Measurements from ENCODE around the gene S1PR4. TPM values are rescaled to one million over a fixed set of nuclear protein-coding genes. Genes with fewer than 3 reads are reported as not detected.
A peak's percentile ranks its signal among the peaks of the same experiment; 100 is the strongest.

The S1PR4 gene
- total and polyA plus RNA-seq, 2 experiments from 2014 or later: 0.24 TPM; not detected in 1

- no peaks in the 10 kb centered on the region for H3K9me3 Mint-ChIP-seq
- Histone ChIP-seq H3K4me1 (ENCODE audit: insufficient read depth) (no peaks in the 10 kb centered on the region), H4K20me1 (replicated peaks; ENCODE audit: insufficient read depth) (no peaks in the 10 kb centered on the region), H3K79me2 (replicated peaks; ENCODE audit: insufficient read depth) (no peaks in the 10 kb centered on the region), H3K4me2 (no peak overlapping the region), H3K9me2 (ENCODE audit: insufficient read depth) (peaks cover 8% of the 10 kb centered on the region; the same call in 1 of the 2 replicates), H3K27me3 (ENCODE audit: insufficient read depth) (no peaks in the 10 kb centered on the region), H3K4me3 (no peak overlapping the region), H2AFZ (peak overlapping the region; percentile 78), H3K27ac (ENCODE audit: low read depth) (no peak overlapping the region), H3F3A (replicated peaks; ENCODE audit: low read depth) (0 out of 2 replicates have a peak, but pooled peaks cover 4% of the 10 kb centered on the region), H3K36me3 (ENCODE audit: insufficient read depth) (no peaks in the 10 kb centered on the region)
- no peak overlapping the region; the same call in 2 of the 3 replicates for H3K4me3 Mint-ChIP-seq
- peaks cover 5% of the 10 kb centered on the region; the same call in 2 of the 3 replicates for H3K4me1 Mint-ChIP-seq
- H3K27ac Mint-ChIP-seq: no peak overlapping the region
- no peaks in the 10 kb centered on the region for H3K36me3 Mint-ChIP-seq (ENCODE audit: low read depth)
- DNase-seq (ENCODE audit: low spot score): peak; percentile 49
- ATAC-seq: peak; percentile 25; the same call in 2 of the 3 replicates
- no peaks in the 10 kb centered on the region for H3K27me3 Mint-ChIP-seq (ENCODE audit: insufficient read depth, low read depth, poor library complexity)
- TF ChIP-seq STAT1 (IDR thresholded peaks at IDR 0.05; ENCODE audit: unreplicated experiment) (no peak), EZH2phosphoT487 (IDR thresholded peaks at IDR 0.05; ENCODE audit: unreplicated experiment) (no peak), EZH2 (IDR thresholded peaks at IDR 0.05; ENCODE audit: low read depth, unreplicated experiment) (no peak), ZNF331 (CRISPR knock-in tag; IDR thresholded peaks at IDR 0.05; ENCODE audit: low read depth) (no peak), CREB1 (CRISPR knock-in tag; IDR thresholded peaks at IDR 0.05; ENCODE audit: low read depth) (no peak), JUNB (IDR thresholded peaks at IDR 0.05; ENCODE audit: unreplicated experiment) (no peak), CTCF (conservative IDR thresholded peaks at IDR 0.05; ENCODE audit: low read depth in 2 of 2) (no peak), ZNF114 (CRISPR knock-in tag; IDR thresholded peaks at IDR 0.05) (no peak), NANOG (IDR thresholded peaks at IDR 0.05; ENCODE audit: borderline replicate concordance) (no peak)
These were observed 28.8 kb upstream of the S1PR4 start for GRCh38 chr19:3149526-3150505.

- DNase-seq (ENCODE audit: low spot score) (no peak), ATAC-seq (no peak; the same call in 2 of the 3 replicates)
- no peaks in the 10 kb centered on the region for H3K36me3 ChIP-seq (ENCODE audit: insufficient read depth)
- 0 out of 2 replicates have a peak, but pooled peaks cover 4% of the 10 kb centered on the region for H3F3A ChIP-seq (replicated peaks; ENCODE audit: low read depth)
- H3K27me3 ChIP-seq (ENCODE audit: insufficient read depth): no peaks in the 10 kb centered on the region
- no peaks in the 10 kb centered on the region for H3K9me3 Mint-ChIP-seq
- H3K27ac Mint-ChIP-seq: no peak overlapping the region
- no peak overlapping the region for H3K4me3 ChIP-seq
- no peaks in the 10 kb centered on the region for H3K79me2 ChIP-seq (replicated peaks; ENCODE audit: insufficient read depth)
- no peak overlapping the region for H3K4me2 ChIP-seq
- H2AFZ ChIP-seq: no peak overlapping the region; the same call in 1 of the 2 replicates
- TF ChIP-seq EZH2 (IDR thresholded peaks at IDR 0.05; ENCODE audit: low read depth, unreplicated experiment) (no peak), NANOG (IDR thresholded peaks at IDR 0.05; ENCODE audit: borderline replicate concordance) (no peak), POLR2AphosphoS5 (IDR thresholded peaks at IDR 0.05; ENCODE audit: low read depth) (no peak), CTCF (conservative IDR thresholded peaks at IDR 0.05; ENCODE audit: low read depth in 2 of 2) (no peak), CREB1 (CRISPR knock-in tag; IDR thresholded peaks at IDR 0.05; ENCODE audit: low read depth) (no peak), ETS1 (IDR thresholded peaks at IDR 0.05) (no peak), ZNF114 (CRISPR knock-in tag; IDR thresholded peaks at IDR 0.05) (no peak), REST (IDR thresholded peaks at IDR 0.05; ENCODE audit: unreplicated experiment) (no peak)
- H3K4me1 ChIP-seq (ENCODE audit: insufficient read depth): no peaks in the 10 kb centered on the region
- peak overlapping the region; percentile 41; the same call in 1 of the 3 replicates for H3K4me3 Mint-ChIP-seq
- no peaks in the 10 kb centered on the region for H4K20me1 ChIP-seq (replicated peaks; ENCODE audit: insufficient read depth)
- no peaks in the 10 kb centered on the region for H3K27me3 Mint-ChIP-seq (ENCODE audit: insufficient read depth, low read depth, poor library complexity)
- H3K4me1 Mint-ChIP-seq: peaks cover 5% of the 10 kb centered on the region; the same call in 2 of the 3 replicates
- H3K9me2 ChIP-seq (ENCODE audit: insufficient read depth): peaks cover 8% of the 10 kb centered on the region; the same call in 1 of the 2 replicates
- H3K36me3 Mint-ChIP-seq (ENCODE audit: low read depth): no peaks in the 10 kb centered on the region
- H3K27ac ChIP-seq (ENCODE audit: low read depth): no peak overlapping the region
These were observed 27.7 kb upstream of the S1PR4 start for GRCh38 chr19:3150739-3151329.

All from GM23338 (cell line).